ENCODE measurements around the gene CPNE5.

CPNE5 gene

DNA sequence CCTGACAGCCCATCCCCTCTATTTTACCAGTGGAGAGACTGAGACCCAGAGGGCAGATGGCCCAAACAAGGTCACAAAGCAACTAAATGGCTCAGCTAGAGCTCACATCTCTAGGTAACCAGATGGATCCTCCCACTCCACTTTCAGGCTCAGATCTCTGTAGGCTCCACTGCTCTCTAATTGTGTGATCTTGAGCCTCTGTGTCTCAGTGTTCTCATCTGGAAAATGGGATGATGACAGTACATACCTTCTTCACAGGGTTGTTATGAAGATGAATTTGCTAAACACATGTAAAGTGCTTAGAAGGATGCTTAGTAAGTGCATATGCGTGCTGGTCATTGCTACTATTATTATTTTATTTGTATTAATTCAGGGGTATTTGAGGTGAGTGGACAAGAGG is 101.1 kb downstream of the CPNE5 start:
- Histone ChIP-seq H3K9me3 (ENCODE audit: insufficient read depth, low read depth, low read length) (no peaks in the 10 kb centered on the region), H3K36me3 (ENCODE audit: control insufficient read depth in 1 of 2, insufficient read depth in 2 of 2, low read length in 2 of 2) (no peaks in the 10 kb centered on the region), H3K18ac (ENCODE audit: low read length) (no peak overlapping the region), H4K8ac (ENCODE audit: low read depth, low read length) (no peak overlapping the region), H3K4me3 (ENCODE audit: low read depth, low read length) (no peak overlapping the region), H3K4ac (ENCODE audit: low read depth, low read length) (no peak overlapping the region), H2BK5ac (ENCODE audit: low read depth, low read length, poor library complexity) (no peak overlapping the region), H2BK12ac (ENCODE audit: low read length) (no peak overlapping the region), H3K4me1 (ENCODE audit: control insufficient read depth in 1 of 2, insufficient read depth in 2 of 2, low read length in 2 of 2) (no peaks in the 10 kb centered on the region), H3K27ac (ENCODE audit: low read depth, low read length) (no peak overlapping the region), H3K79me2 (ENCODE audit: control insufficient read depth, insufficient read depth, low read length, poor library complexity) (no peaks in the 10 kb centered on the region), H2AK5ac (ENCODE audit: low read length) (no peak overlapping the region), H2BK120ac (ENCODE audit: insufficient read depth, low read length, poor library complexity) (no peak overlapping the region), H3K27me3 (ENCODE audit: insufficient read depth, low read length) (no peaks in the 10 kb centered on the region), H3K79me1 (ENCODE audit: low read length) (no peaks in the 10 kb centered on the region), H3K4me2 (ENCODE audit: low read length) (no peak overlapping the region), H4K12ac (ENCODE audit: low read depth, low read length) (no peak overlapping the region), H3K14ac (ENCODE audit: low read length) (no peak overlapping the region), H3K9ac (ENCODE audit: low read length) (no peak overlapping the region), H3K23ac (ENCODE audit: low read length) (no peak overlapping the region), H2AFZ (ENCODE audit: insufficient read depth, low read length, poor library complexity) (no peak overlapping the region), H4K91ac (ENCODE audit: low read depth, low read length) (no peak overlapping the region)
- no CpG with 5 or more reads among the region's 1 CpG for WGBS (ENCODE audit: extremely low coverage, insufficient coverage, insufficient read length)
- no peak for DNase-seq

DNA sequence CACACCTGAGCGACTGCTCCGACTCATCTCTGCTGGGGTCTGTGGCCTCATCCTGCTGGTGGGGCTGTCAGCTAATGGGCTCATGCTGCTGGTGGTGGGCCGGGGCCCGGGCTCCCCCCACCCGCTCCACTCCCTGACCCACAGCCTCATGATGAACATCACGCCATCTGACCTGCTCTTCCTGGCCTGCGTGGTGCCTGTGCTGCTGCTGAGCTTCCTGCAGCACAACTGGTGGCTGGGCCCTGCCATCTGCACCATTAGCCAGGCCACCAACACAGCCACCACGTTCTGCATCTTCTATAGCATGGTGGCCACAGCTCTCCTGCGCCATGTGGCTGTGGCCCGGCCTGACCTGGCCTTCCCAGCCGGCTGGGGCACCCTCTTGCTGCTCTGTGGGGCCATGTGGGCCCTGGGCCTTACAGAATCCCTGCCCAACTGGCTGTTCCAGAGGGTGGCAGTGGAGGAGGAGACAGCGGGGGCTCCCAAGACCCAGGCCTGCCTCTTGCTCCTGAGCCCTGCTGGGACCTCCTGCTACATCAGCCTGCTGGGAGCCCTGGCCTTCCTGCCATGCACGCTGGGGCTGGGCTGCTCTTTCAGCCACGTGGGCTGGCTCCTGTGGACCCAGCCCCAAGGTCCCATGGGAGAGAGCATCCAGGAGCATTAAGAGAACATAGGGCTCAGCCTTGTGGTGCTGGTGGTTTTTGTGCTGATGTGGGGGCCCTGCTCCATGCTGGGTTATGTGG is 102.0 kb downstream of the CPNE5 start:
- Histone ChIP-seq H4K12ac (ENCODE audit: low read depth, low read length) (no peak overlapping the region), H3K14ac (ENCODE audit: low read length) (no peak overlapping the region), H4K91ac (ENCODE audit: low read depth, low read length) (no peak overlapping the region), H3K4me3 (ENCODE audit: low read depth, low read length) (no peak overlapping the region), H3K4me2 (ENCODE audit: low read length) (no peak overlapping the region), H2AK5ac (ENCODE audit: low read length) (no peak overlapping the region), H3K23ac (ENCODE audit: low read length) (no peak overlapping the region), H2BK12ac (ENCODE audit: low read length) (no peak overlapping the region), H3K18ac (ENCODE audit: low read length) (no peak overlapping the region), H3K27me3 (ENCODE audit: insufficient read depth, low read length) (no peaks in the 10 kb centered on the region), H2BK5ac (ENCODE audit: low read depth, low read length, poor library complexity) (no peak overlapping the region), H3K79me2 (ENCODE audit: control insufficient read depth, insufficient read depth, low read length, poor library complexity) (no peaks in the 10 kb centered on the region), H3K9ac (ENCODE audit: low read length) (no peak overlapping the region), H2AFZ (ENCODE audit: insufficient read depth, low read length, poor library complexity) (no peak overlapping the region), H4K8ac (ENCODE audit: low read depth, low read length) (no peak overlapping the region), H3K4me1 (ENCODE audit: control insufficient read depth in 1 of 2, insufficient read depth in 2 of 2, low read length in 2 of 2) (no peaks in the 10 kb centered on the region), H3K27ac (ENCODE audit: low read depth, low read length) (no peak overlapping the region), H3K79me1 (ENCODE audit: low read length) (no peaks in the 10 kb centered on the region), H3K9me3 (ENCODE audit: insufficient read depth, low read depth, low read length) (no peaks in the 10 kb centered on the region), H3K36me3 (ENCODE audit: control insufficient read depth in 1 of 2, insufficient read depth in 2 of 2, low read length in 2 of 2) (no peaks in the 10 kb centered on the region), H2BK120ac (ENCODE audit: insufficient read depth, low read length, poor library complexity) (no peak overlapping the region), H3K4ac (ENCODE audit: low read depth, low read length) (no peak overlapping the region)
- WGBS (ENCODE audit: extremely low coverage, insufficient coverage, insufficient read length), result no CpG with 5 or more reads among the region's 14 CpGs
- DNase-seq, result no peak

DNA sequence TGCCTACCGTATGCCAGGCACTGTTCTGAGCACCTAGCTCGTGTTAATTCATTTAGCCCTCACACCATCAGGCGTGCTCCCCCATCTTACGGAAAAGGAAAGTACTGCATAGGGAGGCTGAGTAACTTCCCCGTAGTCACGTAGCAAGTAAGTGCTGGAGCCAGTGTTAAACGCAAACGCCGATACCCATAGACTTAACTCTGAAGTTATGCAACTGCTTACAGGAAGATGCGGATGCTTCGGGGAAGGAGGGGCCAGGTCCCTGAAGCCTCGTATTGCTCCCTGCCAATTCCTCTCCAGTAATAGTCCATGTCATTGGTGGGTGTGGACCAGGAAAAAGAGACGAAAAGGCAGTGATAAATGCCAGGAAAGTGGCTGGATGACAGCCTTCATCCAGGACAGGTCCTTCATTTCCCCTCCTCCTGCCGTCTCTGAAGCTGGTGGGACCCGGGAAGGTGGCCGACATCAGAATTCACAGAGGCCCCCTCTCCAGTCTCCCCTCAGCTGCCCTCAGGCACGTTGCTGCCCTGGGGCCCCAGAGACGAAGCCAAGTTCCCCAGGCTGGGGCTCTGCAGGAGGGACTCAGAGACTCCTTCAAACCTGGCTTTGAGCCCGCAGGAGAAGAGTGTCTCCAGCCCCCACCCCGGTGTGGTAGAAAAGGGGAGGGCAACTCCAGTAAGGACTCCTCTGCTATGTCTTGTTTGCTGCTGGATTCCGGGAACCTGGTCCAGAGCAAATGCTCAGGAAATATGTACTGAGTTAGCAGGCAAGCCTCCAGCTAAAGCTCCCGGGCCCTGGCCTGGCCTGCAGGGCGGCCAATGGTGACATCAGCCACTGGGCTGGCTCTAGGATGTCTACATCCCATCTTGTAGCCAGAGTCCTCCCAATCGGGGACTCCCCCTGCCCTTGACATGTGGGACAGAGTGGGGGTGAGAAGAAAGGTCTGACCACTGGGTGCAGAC is 103.9 kb downstream of the CPNE5 start:
- no peak overlapping the region for H3K14ac ChIP-seq (ENCODE audit: low read length)
- no peak for DNase-seq
- no peaks in the 10 kb centered on the region for H3K27me3 ChIP-seq (ENCODE audit: insufficient read depth, low read length)
- H2BK5ac ChIP-seq (ENCODE audit: low read depth, low read length, poor library complexity), result no peak overlapping the region
- H3K36me3 ChIP-seq (ENCODE audit: control insufficient read depth in 1 of 2, insufficient read depth in 2 of 2, low read length in 2 of 2), result no peaks in the 10 kb centered on the region
- no peaks in the 10 kb centered on the region for H3K79me1 ChIP-seq (ENCODE audit: low read length)
- no peak overlapping the region for H2BK120ac ChIP-seq (ENCODE audit: insufficient read depth, low read length, poor library complexity)
- no peak overlapping the region for H3K27ac ChIP-seq (ENCODE audit: low read depth, low read length)
- H2AFZ ChIP-seq (ENCODE audit: insufficient read depth, low read length, poor library complexity), result no peak overlapping the region
- no peaks in the 10 kb centered on the region for H3K4me1 ChIP-seq (ENCODE audit: control insufficient read depth in 1 of 2, insufficient read depth in 2 of 2, low read length in 2 of 2)
- no peak overlapping the region for H4K12ac ChIP-seq (ENCODE audit: low read depth, low read length)
- no peak overlapping the region for H3K4me2 ChIP-seq (ENCODE audit: low read length)
- H3K9ac ChIP-seq (ENCODE audit: low read length), result no peak overlapping the region
- no peak overlapping the region for H4K8ac ChIP-seq (ENCODE audit: low read depth, low read length)
- no peak overlapping the region for H3K4ac ChIP-seq (ENCODE audit: low read depth, low read length)
- H3K79me2 ChIP-seq (ENCODE audit: control insufficient read depth, insufficient read depth, low read length, poor library complexity), result no peaks in the 10 kb centered on the region
- no peak overlapping the region for H3K23ac ChIP-seq (ENCODE audit: low read length)
- H3K4me3 ChIP-seq (ENCODE audit: low read depth, low read length), result no peak overlapping the region
- H2BK12ac ChIP-seq (ENCODE audit: low read length), result no peak overlapping the region
- whole genome bisulfite sequencing (ENCODE audit: extremely low coverage, insufficient coverage, insufficient read length), result no CpG with 5 or more reads among the region's 24 CpGs
- no peaks in the 10 kb centered on the region for H3K9me3 ChIP-seq (ENCODE audit: insufficient read depth, low read depth, low read length)
- no peak overlapping the region for H3K18ac ChIP-seq (ENCODE audit: low read length)
- H4K91ac ChIP-seq (ENCODE audit: low read depth, low read length), result no peak overlapping the region
- no peak overlapping the region for H2AK5ac ChIP-seq (ENCODE audit: low read length)

DNA sequence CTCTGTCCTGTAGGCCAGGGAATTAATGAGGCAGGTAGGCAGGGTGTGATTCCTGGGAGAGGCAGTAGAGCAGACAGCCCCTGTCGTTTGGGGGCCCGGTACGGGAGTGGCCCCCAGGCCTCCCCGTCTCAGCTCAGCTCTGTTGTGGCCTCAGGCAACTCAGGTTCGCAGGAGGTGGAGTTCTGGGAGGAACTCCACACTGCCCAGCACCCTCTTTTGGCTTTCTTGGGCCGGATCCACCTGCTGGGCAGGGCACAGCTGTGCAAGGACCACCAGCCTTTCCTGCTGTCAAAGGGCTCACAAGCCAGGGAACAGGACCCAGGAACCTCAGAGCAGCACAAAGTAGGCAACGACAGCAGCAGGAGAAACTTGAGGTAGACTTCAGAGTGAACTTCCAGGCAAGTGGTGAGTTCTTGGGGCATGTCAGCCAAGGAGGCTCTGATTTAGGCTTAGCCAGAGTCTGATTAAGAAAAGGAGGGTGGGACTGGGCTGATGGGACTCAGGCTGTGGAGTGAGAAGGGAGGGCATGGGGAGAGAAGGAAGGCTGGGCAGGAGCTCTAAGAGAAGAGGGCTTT is 104.7 kb downstream of the CPNE5 start:
- H3K18ac ChIP-seq (ENCODE audit: low read length), result no peak overlapping the region

More for the DNA sequence above, 104.7 kb downstream of the CPNE5 start:
- H2AK5ac ChIP-seq (ENCODE audit: low read length), result no peak overlapping the region
- no peaks in the 10 kb centered on the region for H3K79me1 ChIP-seq (ENCODE audit: low read length)
- H3K4ac ChIP-seq (ENCODE audit: low read depth, low read length), result no peak overlapping the region
- H4K91ac ChIP-seq (ENCODE audit: low read depth, low read length), result no peak overlapping the region
- H2BK12ac ChIP-seq (ENCODE audit: low read length), result no peak overlapping the region
- no peak overlapping the region for H2AFZ ChIP-seq (ENCODE audit: insufficient read depth, low read length, poor library complexity)
- H4K8ac ChIP-seq (ENCODE audit: low read depth, low read length), result no peak overlapping the region
- H3K9me3 ChIP-seq (ENCODE audit: insufficient read depth, low read depth, low read length), result no peaks in the 10 kb centered on the region
- H3K9ac ChIP-seq (ENCODE audit: low read length), result no peak overlapping the region
- no peaks in the 10 kb centered on the region for H3K79me2 ChIP-seq (ENCODE audit: control insufficient read depth, insufficient read depth, low read length, poor library complexity)
- H3K36me3 ChIP-seq (ENCODE audit: control insufficient read depth in 1 of 2, insufficient read depth in 2 of 2, low read length in 2 of 2), result no peaks in the 10 kb centered on the region
- no peak overlapping the region for H3K4me3 ChIP-seq (ENCODE audit: low read depth, low read length)
- no peak overlapping the region for H3K4me2 ChIP-seq (ENCODE audit: low read length)
- H3K4me1 ChIP-seq (ENCODE audit: control insufficient read depth in 1 of 2, insufficient read depth in 2 of 2, low read length in 2 of 2), result no peaks in the 10 kb centered on the region
- no peak overlapping the region for H3K14ac ChIP-seq (ENCODE audit: low read length)
- no CpG with 5 or more reads among the region's 7 CpGs for WGBS (ENCODE audit: extremely low coverage, insufficient coverage, insufficient read length)
- H2BK5ac ChIP-seq (ENCODE audit: low read depth, low read length, poor library complexity), result no peak overlapping the region
- no peak for DNase-seq
- H3K27ac ChIP-seq (ENCODE audit: low read depth, low read length), result no peak overlapping the region
- H2BK120ac ChIP-seq (ENCODE audit: insufficient read depth, low read length, poor library complexity), result no peak overlapping the region
- no peak overlapping the region for H4K12ac ChIP-seq (ENCODE audit: low read depth, low read length)
- no peak overlapping the region for H3K23ac ChIP-seq (ENCODE audit: low read length)
- no peaks in the 10 kb centered on the region for H3K27me3 ChIP-seq (ENCODE audit: insufficient read depth, low read length)
